Esophagus squamous epithelium (tissue), 4 donors: ENCODE results near the gene SEMA4D.

Experiments used
- CTCF ChIP-seq, 6 experiments: fragments of 450-650 bp in 4 of 6; fragments of 200-600 bp in 2 of 6; sonication (generic) in 2 of 6; IDR thresholded peaks; one replicate each; pipeline ENCODE4 v1.5.1; 2016 to 2019; ENCODE audit warnings: antibody characterized with exemption in 6 of 6, mild to moderate bottlenecking in 4 of 6, moderate library complexity in 4 of 6
- POLR2A ChIP-seq, 4 donors: fragments of 450-650 bp; IDR thresholded peaks; one replicate each; pipeline ENCODE4 v1.6.1; 2017; ENCODE audit warnings: antibody characterized with exemption in 4 of 4, mild to moderate bottlenecking in 4 of 4, moderate library complexity in 3 of 4

GRCh38 chr9:89458768-89459496, 39.0 kb downstream of the SEMA4D start:
- TF ChIP-seq CTCF (IDR thresholded peaks at IDR 0.05) (no peak), POLR2A (IDR thresholded peaks at IDR 0.05) (no peak)
